Stimulated activated CD8-positive, alpha-beta memory T cell treated with anti-CD3 and anti-CD28 coated beads, Interleukin-15, amount 100 ng/mL, for 24 hours (primary cell): Measurements from ENCODE around the gene C4A.
"Not testable (repeated sequence)": the region's sequence is repeated elsewhere in the genome, so short reads cannot be mapped to it uniquely, and the experiment has no call there.

Experiments used
- DNase-seq: peaks from one replicate; pipeline ENCODE4 v3.0.0-alpha.2; 2020; ENCODE audit warnings: low read depth

Gene C4A

DNA sequence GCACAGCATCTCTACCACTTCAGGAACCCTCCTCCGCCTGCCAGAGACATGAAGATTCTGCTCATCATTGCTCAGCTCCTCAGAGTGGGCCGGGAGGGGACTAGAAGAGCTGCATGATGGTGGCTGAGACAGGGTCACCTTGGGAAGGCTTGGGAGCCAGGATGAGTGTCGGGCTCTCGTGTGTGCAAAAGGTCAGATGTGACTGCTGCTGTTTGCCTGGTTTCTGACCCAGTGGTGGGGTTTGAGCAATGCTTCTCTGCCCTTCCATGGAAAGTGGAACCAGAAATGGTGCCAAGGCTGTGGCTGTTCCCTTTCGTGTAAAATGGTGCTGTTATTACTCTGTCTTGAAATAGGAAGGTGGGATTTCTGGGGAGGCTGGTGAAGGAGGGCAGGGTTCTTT, 859 bp upstream of the C4A start:
- not testable (repeated sequence) for DNase-seq

DNA sequence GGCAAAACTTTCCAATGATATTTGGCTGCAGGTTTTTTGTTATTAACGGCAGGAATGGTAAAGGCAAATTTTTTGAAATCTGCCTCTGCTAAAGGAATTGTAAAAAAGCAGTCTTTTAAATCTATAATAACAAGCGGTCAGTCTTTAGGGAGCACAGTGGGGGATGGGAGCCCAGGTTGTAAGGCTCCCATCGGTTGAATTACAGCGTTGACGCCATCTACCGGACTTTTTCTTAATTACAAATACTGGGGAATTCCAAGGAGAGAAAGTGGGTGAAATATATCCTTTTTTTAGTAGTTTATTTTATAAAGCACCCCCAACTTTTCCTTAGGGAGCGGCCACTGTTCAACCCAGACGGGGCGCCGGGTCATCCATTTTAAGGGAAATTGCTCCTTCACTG, 7.5 kb downstream of the C4A start:
- not testable (repeated sequence) for DNase-seq

DNA sequence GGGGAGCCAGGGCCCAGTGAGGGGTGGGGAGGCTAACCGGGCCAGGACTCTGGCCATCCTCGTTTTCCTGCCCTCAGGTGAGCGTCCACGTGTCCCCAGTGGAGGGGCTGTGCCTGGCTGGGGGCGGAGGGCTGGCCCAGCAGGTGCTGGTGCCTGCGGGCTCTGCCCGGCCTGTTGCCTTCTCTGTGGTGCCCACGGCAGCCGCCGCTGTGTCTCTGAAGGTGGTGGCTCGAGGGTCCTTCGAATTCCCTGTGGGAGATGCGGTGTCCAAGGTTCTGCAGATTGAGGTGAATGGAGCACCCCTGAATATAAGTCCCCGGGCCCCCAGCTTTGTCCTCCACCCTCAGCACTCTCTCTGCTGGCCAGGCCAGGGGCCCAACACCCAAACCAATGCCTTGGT, 12.6 kb downstream of the C4A start:
- not testable (repeated sequence) for DNase-seq

DNA sequence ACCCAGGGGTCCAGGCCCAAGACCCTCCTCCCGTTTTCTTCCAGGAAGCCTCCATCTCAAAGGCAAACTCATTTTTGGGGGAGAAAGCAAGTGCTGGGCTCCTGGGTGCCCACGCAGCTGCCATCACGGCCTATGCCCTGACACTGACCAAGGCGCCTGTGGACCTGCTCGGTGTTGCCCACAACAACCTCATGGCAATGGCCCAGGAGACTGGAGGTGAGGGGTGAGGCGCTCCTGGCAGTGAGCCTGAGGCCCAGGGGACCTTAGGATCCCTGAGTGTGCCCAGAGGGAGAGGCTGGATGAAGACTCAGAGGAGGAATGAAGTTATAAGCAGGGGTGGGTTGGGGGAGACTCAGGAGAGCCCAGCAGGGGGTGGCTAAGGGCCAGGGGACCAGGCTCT, 14.5 kb downstream of the C4A start:
- DNase-seq, result not testable (repeated sequence)

DNA sequence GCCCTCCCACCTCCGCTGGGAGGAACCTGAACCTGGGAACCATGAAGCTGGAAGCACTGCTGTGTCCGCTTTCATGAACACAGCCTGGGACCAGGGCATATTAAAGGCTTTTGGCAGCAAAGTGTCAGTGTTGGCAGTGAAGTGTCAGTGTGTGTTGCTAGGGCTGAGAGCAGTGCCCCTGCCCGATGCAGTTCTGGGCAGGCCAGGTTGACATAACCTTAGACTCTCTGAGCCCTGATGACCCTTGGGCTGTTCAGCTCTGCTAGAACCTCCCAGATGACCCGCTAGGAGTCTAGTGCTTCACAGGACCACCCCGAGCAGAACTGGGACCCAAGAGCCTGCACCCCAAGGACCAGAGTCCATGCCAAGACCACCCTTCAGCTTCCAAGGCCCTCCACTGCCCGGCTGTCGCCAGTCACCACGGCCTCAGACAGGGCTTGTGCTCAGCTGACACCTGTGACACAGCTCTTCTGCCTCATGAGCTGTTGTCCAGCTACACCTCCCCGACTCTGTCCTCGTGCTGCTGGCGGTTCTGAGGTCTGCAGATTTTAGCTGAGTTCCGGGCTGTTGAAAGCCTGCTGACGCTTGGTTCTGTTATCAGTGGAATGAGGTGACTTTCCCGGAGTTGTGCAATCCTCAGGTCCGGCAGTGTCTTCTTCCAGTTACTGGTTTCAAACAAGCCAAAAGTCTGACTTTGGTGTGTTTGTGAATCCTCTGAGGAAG, 20.9 kb downstream of the C4A start:
- not testable (repeated sequence) for DNase-seq

DNA sequence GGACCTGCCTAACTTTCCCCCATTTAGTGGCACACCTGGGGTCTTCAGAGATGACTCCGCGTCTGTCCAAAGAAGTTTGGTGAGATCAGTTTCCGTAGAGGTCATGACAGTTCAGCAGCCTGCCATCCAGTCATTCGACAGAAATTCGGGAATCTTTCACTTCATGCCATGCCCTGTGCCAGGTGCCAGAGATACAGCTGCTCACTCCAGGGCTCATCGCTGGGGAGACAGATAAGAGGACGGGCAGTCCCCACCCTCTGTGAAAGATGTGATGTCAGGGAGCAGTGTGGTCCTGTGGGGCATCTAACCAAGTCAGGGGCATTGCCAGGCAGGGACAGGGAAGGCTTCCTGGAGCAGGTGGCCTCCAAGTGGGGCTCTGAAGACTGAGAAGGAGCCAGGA, 21.4 kb downstream of the C4A start:
- DNase-seq, result not testable (repeated sequence)

DNA sequence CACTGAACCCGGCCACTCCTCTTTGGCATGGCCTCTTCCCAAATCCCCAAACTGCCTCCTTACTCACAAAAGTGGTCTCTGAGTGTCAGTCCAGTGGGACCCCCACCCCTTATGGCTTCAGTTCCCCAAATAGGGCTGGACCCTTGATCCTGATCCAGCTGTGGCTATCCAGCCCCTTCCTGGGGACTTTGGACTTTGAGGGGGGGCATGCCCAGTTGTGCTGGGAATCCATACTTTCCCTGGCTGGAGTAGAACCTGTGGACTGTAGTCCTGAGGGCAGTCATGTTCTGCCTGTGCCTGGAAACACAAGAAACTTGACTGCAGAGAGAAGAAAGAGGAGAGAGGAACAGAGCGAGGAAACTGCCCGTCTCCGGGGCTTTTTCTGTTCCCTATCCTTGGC, 22.5 kb downstream of the C4A start:
- DNase-seq, result not testable (repeated sequence)

DNA sequence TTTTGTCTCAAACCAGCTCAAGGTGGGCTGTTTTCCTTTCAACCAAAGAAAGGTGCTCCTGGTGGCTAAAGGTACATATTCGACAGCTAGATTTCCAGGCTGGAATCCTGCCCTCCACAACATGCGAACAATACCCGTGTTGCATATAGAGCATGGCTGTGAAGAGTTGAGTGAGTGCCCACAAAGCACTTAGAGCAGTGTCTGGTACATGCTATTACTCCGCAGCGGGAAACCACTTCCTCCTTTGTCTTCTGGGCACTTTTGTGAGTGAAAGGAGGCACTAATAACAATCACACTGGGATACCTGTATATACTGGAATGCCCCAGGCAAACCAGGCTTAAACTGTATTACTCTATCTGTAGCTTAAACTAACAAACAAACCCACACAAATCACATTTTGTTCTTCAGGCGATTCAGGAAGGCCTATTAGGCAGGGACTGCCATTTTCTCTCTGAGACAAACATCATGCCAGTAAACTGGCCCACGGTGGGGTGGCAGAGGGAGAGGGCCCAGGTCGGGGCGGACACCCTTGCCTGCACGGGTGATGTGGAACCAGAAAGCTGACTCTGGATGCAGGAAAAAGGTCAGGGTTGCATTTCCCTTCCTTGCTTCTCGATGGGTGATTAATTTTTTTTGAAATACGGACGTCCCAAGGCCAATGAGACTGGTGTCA, 23.1 kb downstream of the C4A start:
- DNase-seq, result not testable (repeated sequence)

DNA sequence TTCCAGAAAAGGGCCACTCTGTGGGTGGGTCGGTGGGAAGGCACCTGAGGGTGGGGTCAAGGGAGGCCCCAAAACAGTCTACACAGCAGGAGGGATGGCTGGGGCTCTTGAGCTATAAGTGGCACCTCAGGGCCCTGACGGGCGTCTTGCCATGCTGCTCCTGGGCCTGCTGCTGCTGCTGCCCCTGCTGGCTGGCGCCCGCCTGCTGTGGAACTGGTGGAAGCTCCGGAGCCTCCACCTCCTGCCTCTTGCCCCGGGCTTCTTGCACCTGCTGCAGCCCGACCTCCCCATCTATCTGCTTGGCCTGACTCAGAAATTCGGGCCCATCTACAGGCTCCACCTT, 23.7 kb downstream of the C4A start:
- not testable (repeated sequence) for DNase-seq

DNA sequence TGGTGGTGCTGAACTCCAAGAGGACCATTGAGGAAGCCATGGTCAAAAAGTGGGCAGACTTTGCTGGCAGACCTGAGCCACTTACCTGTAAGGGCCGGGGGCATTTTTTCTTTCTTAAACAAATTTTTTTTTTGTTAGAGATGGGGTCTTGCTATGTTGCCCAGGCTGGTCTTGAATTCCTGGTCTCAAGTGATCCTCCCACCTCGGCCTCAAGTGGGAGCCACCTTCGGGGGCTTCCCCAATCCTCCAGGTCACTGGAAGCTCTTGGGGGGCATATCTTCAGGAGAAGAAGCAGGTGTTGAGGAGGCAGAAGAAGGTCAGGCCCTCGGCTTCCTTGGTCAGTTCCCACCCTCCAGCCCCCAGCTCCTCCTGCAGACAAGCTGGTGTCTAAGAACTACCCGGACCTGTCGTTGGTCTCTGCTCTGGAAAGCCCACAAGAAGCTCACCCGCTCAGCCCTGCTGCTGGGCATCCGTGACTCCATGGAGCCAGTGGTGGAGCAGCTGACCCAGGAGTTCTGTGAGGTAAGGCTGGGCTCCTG, 24.2 kb downstream of the C4A start:
- not testable (repeated sequence) for DNase-seq

DNA sequence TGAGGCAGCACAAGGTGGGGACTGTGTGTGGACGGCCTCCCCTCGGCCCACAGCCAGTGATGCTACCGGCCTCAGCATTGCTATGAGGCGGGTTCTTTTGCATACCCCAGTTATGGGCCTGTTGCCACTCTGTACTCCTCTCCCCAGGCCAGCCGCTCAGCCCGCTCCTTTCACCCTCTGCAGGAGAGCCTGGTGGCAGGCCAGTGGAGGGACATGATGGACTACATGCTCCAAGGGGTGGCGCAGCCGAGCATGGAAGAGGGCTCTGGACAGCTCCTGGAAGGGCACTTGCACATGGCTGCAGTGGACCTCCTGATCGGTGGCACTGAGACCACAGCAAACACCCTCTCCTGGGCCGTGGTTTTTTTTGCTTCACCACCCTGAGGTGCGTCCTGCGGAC, 25.2 kb downstream of the C4A start:
- DNase-seq, result not testable (repeated sequence)

DNA sequence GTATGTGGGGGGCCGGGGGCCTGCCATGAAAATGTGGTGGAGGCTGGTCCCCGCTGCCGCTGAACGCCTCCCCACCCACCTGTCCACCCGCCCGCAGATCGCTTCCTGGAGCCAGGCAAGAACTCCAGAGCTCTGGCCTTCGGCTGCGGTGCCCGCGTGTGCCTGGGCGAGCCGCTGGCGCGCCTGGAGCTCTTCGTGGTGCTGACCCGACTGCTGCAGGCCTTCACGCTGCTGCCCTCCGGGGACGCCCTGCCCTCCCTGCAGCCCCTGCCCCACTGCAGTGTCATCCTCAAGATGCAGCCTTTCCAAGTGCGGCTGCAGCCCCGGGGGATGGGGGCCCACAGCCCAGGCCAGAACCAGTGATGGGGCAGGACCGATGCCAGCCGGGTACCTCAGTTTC, 26.2 kb downstream of the C4A start:
- not testable (repeated sequence) for DNase-seq

DNA sequence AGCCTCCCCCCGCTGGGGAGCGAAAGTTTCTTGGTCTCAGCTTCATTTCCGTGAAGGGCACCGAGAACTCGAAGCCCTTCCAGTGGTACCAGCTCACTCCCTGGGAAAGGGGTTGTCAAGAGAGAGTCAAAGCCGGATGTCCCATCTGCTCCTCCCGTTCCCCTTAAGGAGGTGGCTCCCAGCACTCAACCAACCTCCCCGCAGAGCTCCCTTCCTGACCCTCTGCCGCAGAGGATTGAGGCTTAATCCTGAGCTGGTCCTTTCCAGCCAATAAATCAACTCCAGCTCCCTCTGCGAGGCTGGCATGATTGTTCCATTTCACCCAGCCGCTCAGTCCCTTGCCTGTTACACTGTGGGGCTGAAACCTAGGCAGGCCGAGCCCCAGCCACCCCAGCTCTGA, 26.8 kb downstream of the C4A start:
- DNase-seq, result not testable (repeated sequence)

DNA sequence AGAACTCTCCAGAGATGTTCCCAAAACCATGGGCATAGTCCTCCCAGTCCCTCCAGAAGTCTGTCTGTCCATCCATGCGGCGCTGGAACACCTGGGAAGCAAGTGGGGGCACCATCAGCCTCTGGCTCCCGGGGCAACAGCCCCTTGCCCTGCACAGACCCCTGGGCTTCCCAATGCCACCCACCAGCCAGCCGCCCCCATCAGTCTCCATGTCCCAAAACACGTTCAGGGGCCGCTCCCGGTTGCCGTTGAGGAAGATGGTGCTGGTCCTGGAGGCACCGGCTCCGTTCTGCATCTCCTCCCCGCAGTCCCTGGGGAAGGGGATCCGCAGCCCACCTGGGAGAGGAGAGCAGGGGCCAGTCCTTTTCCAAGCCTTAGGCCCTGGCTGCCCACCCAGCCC, 27.7 kb downstream of the C4A start:
- not testable (repeated sequence) for DNase-seq

DNA sequence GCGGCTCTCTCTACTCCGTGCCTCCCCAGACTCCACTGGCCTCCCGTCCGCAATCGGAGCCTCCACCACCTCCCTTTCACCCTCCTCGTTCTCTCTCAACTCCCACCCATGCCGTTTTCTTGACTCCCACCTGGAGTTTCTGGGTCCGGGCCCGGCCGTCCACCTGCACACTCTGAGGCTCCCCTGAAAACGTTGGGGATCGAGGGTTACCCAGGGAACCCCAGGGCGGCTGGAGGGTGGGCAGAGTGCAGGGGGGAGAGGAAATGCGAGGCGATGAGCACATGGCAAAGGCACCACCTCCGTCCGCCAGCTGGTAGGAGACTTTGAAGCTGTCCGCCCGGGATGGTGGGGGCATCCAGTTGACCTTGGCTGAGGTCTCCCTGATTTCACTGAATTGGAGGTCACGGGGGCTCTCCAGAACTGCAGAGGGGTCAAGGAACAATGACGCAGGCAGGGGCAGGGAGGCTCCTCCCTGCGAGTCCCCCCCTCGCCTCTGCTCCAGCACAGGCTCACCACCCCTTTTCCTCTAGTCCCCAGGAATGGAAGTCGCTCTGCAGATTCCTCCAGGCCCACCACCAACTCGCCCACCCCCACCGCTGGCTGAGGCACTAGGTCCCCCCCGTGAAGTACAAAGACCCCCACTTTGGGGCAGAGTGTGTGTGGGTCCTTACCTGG, 29.1 kb downstream of the C4A start:
- not testable (repeated sequence) for DNase-seq

DNA sequence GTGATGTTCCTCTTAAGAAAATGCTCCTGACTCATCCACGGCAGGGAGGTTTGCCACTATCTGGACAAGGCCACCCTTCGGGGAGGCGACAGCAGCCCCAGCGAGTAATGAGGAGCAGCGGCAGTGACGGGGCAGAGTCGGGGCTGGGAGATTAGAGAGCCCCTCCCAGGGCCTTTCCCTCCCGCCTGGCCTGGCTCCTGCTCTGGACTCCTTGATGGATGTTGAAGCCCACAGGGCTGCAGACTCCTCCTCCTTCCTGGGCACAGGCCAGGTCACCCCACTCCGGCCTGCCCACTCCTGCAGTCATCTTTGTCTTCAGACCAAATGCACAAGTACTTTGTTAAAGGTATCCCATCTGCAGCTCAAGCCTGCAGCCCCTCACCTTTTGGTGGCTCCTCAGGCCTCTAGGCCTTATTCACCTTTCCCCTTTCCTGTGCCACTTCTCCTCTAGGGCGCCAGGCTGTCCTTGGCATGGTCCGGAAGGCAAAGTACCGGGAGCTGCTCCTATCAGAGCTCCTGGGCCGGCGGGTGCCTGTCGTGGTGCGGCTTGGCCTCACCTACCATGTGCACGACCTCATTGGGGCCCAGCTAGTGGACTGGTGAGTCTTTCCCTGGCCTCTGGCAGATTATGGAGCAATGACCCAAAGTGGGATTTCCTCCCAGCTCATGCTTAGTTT, 31.2 kb downstream of the C4A start:
- DNase-seq, result not testable (repeated sequence)

DNA sequence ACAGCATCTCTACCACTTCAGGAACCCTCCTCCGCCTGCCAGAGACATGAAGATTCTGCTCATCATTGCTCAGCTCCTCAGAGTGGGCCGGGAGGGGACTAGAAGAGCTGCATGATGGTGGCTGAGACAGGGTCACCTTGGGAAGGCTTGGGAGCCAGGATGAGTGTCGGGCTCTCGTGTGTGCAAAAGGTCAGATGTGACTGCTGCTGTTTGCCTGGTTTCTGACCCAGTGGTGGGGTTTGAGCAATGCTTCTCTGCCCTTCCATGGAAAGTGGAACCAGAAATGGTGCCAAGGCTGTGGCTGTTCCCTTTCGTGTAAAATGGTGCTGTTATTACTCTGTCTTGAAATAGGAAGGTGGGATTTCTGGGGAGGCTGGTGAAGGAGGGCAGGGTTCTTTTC, 31.9 kb downstream of the C4A start:
- not testable (repeated sequence) for DNase-seq

DNA sequence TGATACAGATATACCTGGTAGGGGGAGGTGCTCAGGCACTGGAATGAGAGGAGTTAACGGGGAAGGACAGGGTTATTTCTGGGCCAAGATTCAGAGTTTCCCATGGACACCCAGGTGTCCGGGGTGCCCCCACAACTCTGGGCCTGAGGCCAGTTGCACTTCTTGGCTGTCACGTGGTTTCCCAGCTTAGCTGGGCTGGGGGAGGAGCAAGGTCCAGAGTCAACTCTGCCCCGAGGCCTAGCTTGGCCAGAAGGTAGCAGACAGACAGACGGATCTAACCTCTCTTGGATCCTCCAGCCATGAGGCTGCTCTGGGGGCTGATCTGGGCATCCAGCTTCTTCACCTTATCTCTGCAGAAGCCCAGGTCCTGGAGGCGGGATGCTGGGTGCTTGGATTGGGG, 32.7 kb downstream of the C4A start, which contains the start of gene C4B:
Gene C4B, plus strand, starts transcription at position 249 of the 400 bp plus-strand sequence. Its CDS starts 51 bp downstream, at position 300.
- DNase-seq, result not testable (repeated sequence)

DNA sequence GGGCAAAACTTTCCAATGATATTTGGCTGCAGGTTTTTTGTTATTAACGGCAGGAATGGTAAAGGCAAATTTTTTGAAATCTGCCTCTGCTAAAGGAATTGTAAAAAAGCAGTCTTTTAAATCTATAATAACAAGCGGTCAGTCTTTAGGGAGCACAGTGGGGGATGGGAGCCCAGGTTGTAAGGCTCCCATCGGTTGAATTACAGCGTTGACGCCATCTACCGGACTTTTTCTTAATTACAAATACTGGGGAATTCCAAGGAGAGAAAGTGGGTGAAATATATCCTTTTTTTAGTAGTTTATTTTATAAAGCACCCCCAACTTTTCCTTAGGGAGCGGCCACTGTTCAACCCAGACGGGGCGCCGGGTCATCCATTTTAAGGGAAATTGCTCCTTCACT, 40.2 kb downstream of the C4A start:
- DNase-seq, result not testable (repeated sequence)

DNA sequence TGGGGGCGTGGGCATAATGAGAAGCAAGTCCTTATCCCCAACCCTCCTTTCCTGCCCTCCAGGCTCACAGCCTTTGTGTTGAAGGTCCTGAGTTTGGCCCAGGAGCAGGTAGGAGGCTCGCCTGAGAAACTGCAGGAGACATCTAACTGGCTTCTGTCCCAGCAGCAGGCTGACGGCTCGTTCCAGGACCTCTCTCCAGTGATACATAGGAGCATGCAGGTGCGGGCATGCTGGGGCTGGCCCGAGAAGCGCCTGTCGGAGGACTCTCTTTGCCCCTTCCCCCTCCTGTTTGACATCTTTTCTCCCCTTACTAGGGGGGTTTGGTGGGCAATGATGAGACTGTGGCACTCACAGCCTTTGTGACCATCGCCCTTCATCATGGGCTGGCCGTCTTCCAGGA, 46.8 kb downstream of the C4A start:
- not testable (repeated sequence) for DNase-seq

DNA sequence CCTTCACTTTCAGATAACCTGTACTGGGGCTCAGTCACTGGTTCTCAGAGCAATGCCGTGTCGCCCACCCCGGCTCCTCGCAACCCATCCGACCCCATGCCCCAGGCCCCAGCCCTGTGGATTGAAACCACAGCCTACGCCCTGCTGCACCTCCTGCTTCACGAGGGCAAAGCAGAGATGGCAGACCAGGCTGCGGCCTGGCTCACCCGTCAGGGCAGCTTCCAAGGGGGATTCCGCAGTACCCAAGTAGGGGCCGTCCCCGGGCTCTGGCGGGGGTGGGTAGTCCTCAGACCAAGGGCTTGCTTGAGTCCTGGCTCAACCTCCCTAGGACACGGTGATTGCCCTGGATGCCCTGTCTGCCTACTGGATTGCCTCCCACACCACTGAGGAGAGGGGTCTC, 47.7 kb downstream of the C4A start:
- DNase-seq, result not testable (repeated sequence)
